ACHN (cell line): ENCODE results near the gene MRPL58.
"Not testable (repeated sequence)": the region's sequence is repeated elsewhere in the genome, so short reads cannot be mapped to it uniquely, and the experiment has no call there.

Source experiments
- DNase-seq: peaks from one replicate; pipeline ENCODE4 v3.0.0-alpha.2; 2015
- in situ Hi-C: cut with HindIII; loops from 2 replicates; pipeline ENCODE4 v1.10.0; 2017; ENCODE audit warnings: low sequenced_read_pairs, low pct_ligation_motif_present, low pct_unique_long_range_greater_than_20kb

MRPL58 gene

GRCh38 chr17:75012346-75013091 is at the start of gene MRPL58:
TSS of gene MRPL58 (plus strand) at chr17:75012670. CDS start at chr17:75012687, 17 bp downstream.
- DNase-seq, result peak; percentile 91
- in situ Hi-C loops, result no loop called here

GRCh38 chr17:74963656-74964055 is 48.8 kb upstream of the MRPL58 start:
- in situ Hi-C loops, result no loop called here
- DNase-seq, result no peak

GRCh38 chr17:74964246-74964761 is 48.2 kb upstream of the MRPL58 start:
- no peak for DNase-seq
- in situ Hi-C loops, result no loop called here

- in situ Hi-C loops, result no loop called here
- no peak for DNase-seq
These were observed 47.4 kb upstream of the MRPL58 start for GRCh38 chr17:74964988-74965622.

- DNase-seq, result no peak
- in situ Hi-C loops, result no loop called here
These were observed 44.1 kb upstream of the MRPL58 start for GRCh38 chr17:74968361-74968780.

GRCh38 chr17:74969501-74969900 is 43.0 kb upstream of the MRPL58 start:
- in situ Hi-C loops, DNase-seq: not testable (repeated sequence)

GRCh38 chr17:74970395-74970794 is 42.1 kb upstream of the MRPL58 start:
- DNase-seq, result no peak
- in situ Hi-C loops, result no loop called here

GRCh38 chr17:74971069-74971841 is 41.2 kb upstream of the MRPL58 start:
- in situ Hi-C loops, result no loop called here
- DNase-seq, result no peak

- in situ Hi-C loops, result no loop called here
- no peak for DNase-seq
These were observed 40.7 kb upstream of the MRPL58 start for GRCh38 chr17:74971842-74972106.

- in situ Hi-C loops, result no loop called here
- peak; percentile 48 for DNase-seq
These were observed 40.1 kb upstream of the MRPL58 start, which contains the start of gene HID1 for GRCh38 chr17:74972107-74972972. TSS of gene HID1 (minus strand) at chr17:74972759. CDS start at chr17:74972656, 103 bp downstream.

- DNase-seq, result no peak
- in situ Hi-C loops, result no loop called here
These were observed 39.5 kb upstream of the MRPL58 start for GRCh38 chr17:74972973-74973328.

- DNase-seq, result no peak
- in situ Hi-C loops, result no loop called here
These were observed 36.5 kb upstream of the MRPL58 start for GRCh38 chr17:74975943-74976342.

- no peak for DNase-seq
- in situ Hi-C loops, result no loop called here
These were observed 34.7 kb upstream of the MRPL58 start for GRCh38 chr17:74977802-74978201.

- no peak for DNase-seq
- in situ Hi-C loops, result no loop called here
These were observed 34.2 kb upstream of the MRPL58 start for GRCh38 chr17:74978240-74978639.

GRCh38 chr17:74979408-74980146 is 32.9 kb upstream of the MRPL58 start:
- no peak for DNase-seq
- in situ Hi-C loops, result no loop called here

- DNase-seq, result no peak
- in situ Hi-C loops, result no loop called here
These were observed 31.0 kb upstream of the MRPL58 start for GRCh38 chr17:74981318-74981978.

- in situ Hi-C loops, result no loop called here
- peak; percentile 70 for DNase-seq
These were observed 30.3 kb upstream of the MRPL58 start for GRCh38 chr17:74981979-74982662.
